Measurements from ENCODE around the gene GALNT4.
A peak's percentile ranks its signal among the peaks of the same experiment; 100 is the strongest.

GALNT4 gene

DNA sequence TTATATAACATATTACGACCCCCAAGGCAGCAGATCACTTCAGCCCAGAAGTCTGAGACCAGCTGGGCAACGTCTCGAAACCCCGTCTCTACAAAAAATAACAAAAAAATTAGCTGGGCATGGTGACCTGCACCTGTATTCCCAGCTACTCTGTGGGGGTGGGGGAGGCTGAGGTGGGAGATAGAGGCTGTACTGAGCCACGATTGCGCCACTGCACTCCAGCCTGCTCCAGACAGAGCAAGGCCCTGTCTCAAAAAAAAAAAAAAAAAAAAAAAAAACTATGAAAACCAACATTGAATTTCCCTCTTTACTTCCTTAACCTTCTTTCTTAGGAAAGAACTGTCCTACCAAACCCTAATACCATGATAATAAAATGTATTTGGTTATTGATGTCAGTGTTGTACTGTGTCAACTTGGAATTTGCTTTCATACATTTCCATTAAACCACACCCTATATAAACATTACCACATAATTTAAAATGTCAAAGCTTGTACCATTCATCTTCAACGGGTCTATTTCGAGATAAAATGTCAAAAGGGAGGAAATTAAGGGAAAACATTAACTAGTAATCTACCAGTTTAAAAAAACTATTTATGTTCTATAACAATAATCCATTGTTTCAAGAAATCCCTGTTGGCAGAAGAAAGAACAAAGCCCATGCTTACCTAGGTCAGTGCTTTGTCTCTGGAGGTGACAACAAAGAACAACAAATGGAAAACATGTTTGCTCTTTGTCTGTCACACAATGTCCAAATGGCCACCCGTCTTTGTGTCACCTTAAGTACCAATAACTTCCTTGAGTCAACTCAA, 17.4 kb downstream of the GALNT4 start:
- no peak for TF ChIP-seq TAF1 (IDR thresholded peaks at IDR 0.05; ENCODE audit: borderline replicate concordance, low read depth, low read length)
- TF ChIP-seq POLR2A (IDR thresholded peaks at IDR 0.05; ENCODE audit: low read depth, low read length), result no peak
- no peak for TF ChIP-seq POLR2AphosphoS5 (IDR thresholded peaks at IDR 0.05; ENCODE audit: low read depth, low read length)
- FAIRE-seq (no peak), DNase-seq (ENCODE audit: insufficient read length) (no peak)

DNA sequence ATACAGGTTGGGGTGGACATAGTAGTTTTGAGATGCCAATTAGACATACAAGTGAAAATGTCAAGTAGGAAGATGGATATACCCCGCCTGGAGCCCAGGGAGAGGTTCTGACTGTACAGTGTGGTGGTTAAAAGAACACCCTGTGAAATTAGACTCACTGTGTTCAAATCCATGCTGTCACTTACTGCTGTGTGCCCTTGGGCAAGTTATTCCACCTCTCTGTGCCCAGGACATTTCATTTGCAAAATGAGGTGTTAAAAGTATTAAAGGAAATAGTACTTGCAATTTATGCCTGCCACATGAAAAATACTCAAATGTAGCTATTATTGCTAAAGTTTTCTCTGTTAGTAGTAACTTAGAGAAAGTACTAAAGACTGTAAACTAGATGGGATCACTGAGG, 18.5 kb downstream of the GALNT4 start:
- no peak for TF ChIP-seq POLR2A (IDR thresholded peaks at IDR 0.05; ENCODE audit: low read depth, low read length)
- TF ChIP-seq TAF1 (IDR thresholded peaks at IDR 0.05; ENCODE audit: borderline replicate concordance, low read depth, low read length), result no peak
- no peak for TF ChIP-seq POLR2AphosphoS5 (IDR thresholded peaks at IDR 0.05; ENCODE audit: low read depth, low read length)
- FAIRE-seq (no peak), DNase-seq (ENCODE audit: insufficient read length) (no peak)

DNA sequence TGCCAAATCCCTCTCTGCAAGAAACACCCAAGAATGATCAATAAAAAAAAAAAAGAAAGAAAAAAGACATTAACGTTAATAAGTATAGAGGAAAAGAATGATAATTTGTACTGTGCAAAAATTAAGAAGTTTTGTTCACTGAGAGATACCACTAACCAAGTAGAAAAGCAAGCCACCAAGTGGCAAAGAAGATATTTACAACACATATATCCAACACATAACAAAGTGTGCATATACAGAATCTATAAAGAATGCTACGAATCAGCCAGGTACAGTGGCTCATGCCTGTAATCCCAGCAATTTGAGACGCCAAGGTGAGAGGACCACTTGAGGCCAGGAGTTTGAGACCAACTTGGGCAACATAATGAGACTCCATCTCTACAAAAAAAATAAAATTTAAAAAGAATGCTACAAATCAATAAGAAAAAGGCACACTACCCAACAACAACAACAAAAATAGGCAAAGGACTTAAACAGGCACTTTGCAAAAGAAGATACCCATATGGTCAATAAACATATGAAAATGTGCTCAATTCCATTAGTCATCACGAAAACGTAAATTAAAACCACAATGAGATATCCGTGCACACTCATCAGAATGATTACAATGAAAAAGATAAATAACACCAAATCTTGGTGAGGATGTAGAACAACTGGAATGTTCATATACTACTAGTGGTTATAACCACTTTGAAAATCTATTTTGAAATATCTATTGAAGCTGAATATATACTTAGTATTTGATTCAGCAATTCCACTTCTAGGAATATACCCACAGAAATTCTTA, 19.8 kb downstream of the GALNT4 start:
- no peak for DNase-seq (ENCODE audit: insufficient read length)
- TF ChIP-seq POLR2A (IDR thresholded peaks at IDR 0.05; ENCODE audit: low read depth, low read length) (no peak), POLR2AphosphoS5 (IDR thresholded peaks at IDR 0.05; ENCODE audit: low read depth, low read length) (no peak)
- no peak for FAIRE-seq

DNA sequence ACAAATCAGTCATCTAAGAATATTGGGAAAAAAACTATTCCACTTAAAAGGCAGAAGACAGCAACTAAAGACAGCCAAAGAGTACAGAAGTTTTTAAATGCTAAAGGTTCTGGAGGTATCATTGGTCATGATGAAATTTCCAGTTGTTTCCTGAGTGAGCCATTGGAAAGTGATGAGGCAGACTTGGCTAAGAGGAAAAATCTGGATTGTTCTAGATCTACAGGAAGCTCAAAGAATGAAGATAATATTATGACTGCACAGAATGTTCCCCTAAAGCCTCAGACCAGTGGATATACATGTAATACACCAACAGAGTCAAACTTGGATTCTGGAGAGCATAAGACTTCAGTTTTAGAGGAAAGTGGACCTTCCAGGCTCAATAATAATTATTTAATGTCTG, 22.8 kb downstream of the GALNT4 start:
- DNase-seq (ENCODE audit: insufficient read length) (no peak), FAIRE-seq (no peak)
- no peak for TF ChIP-seq POLR2A (IDR thresholded peaks at IDR 0.05; ENCODE audit: low read depth, low read length)
- no peak for TF ChIP-seq TAF1 (IDR thresholded peaks at IDR 0.05; ENCODE audit: borderline replicate concordance, low read depth, low read length)
- no peak for TF ChIP-seq POLR2AphosphoS5 (IDR thresholded peaks at IDR 0.05; ENCODE audit: low read depth, low read length)

DNA sequence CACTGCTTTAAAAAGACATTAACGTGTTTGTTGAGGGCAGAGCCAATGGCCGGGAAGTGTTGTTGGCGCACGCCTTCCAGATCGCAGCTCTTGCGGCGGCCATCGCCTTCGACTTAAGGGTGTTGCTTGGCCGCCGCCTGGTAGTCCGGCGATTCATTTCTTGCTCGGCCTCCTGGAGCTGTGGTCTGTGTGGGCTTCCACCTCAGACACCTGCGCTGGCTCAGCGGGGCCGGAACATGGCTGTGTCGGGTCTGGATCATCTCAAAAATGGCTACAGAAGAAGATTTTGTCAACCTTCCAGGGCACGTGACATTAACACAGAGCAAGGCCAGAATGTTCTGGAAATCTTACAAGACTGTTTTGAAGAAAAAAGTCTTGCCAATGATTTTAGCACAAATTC, 24.7 kb downstream of the GALNT4 start:
- no peak for TF ChIP-seq TAF1 (IDR thresholded peaks at IDR 0.05; ENCODE audit: borderline replicate concordance, low read depth, low read length)
- TF ChIP-seq POLR2A (IDR thresholded peaks at IDR 0.05; ENCODE audit: low read depth, low read length), result no peak
- TF ChIP-seq POLR2AphosphoS5 (IDR thresholded peaks at IDR 0.05; ENCODE audit: low read depth, low read length), result no peak
- no peak for FAIRE-seq
- no peak for DNase-seq (ENCODE audit: insufficient read length)

DNA sequence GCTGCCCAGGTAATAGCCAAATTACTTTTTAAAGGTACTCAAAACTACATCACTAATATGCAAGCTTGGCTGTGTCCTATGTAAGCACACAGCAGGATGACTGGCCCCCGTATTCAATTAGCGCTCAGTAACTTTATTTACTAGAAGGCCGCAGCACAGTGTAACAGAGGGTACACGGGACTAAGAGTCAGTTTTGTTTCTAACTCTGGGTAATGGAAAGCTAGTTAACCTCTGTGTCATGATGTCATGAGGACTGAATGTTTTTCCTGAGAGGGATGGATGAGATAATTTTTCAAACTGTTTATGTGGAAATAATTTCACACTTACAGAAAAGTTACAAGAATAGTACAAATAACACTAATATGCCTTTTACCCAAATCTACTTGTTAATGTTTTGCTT, 27.1 kb downstream of the GALNT4 start:
- FAIRE-seq (no peak), DNase-seq (ENCODE audit: insufficient read length) (no peak)
- TF ChIP-seq POLR2AphosphoS5 (IDR thresholded peaks at IDR 0.05; ENCODE audit: low read depth, low read length) (no peak), TAF1 (IDR thresholded peaks at IDR 0.05; ENCODE audit: borderline replicate concordance, low read depth, low read length) (no peak), POLR2A (IDR thresholded peaks at IDR 0.05; ENCODE audit: low read depth, low read length) (no peak)

DNA sequence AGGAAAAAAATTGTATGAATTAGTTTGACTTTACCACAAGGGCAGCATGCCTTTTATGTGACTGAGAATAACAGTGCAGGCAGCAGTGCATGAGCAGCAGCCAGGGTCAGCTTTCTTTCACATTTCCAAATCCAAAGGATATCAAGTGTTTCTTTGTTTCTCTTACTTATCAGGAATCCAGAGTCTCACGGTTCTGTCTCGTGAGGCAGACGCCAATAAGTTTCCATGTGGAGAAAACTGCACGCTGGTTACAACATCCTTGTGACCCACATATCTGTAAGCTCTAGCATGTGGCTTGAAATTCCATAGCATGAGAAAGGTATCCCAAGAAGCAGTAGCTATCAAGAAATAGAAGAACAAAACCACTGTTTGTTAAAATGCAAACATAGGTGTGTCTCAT, 27.6 kb downstream of the GALNT4 start:
- TF ChIP-seq POLR2A (IDR thresholded peaks at IDR 0.05; ENCODE audit: low read depth, low read length), result no peak
- no peak for TF ChIP-seq POLR2AphosphoS5 (IDR thresholded peaks at IDR 0.05; ENCODE audit: low read depth, low read length)
- no peak for TF ChIP-seq TAF1 (IDR thresholded peaks at IDR 0.05; ENCODE audit: borderline replicate concordance, low read depth, low read length)
- no peak for FAIRE-seq
- DNase-seq (ENCODE audit: insufficient read length), result no peak

DNA sequence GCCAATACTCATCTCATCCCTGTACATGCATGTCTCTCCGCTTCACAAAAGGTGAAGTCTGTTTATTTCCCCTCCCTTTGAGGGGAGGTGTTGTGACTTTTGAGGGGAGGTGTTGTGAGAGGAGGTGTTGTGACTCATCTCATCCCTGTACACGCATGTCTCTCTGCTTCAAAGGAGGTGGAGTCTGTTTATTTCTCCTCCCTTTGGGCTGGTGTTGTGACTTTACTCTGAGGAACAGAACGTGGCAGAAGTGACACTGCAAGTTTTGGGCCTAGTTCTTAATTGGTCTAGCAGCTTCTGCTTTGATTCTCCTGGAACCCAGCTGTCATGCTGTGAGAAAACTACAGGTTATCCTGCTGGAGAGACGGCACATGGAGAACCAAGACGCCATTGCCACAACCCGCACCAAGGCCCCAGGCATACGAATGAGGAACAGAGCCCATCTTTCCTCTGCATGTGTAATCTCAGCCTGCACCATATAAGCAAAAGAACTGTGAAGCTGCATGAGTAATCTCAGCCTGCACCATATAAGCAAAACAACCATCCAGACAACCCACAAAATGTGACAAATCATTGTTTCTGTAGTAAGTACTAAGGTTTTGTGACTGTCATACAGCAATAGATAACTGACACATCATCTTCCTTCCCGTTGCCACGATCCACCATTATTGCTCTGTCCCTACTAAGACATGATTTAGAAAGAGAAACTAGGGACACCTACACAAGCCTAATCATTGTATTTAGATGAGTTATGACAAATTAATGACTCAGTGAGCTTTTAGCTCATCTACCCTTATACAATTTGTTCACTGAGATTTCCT, 30.0 kb downstream of the GALNT4 start:
- TF ChIP-seq POLR2A (IDR thresholded peaks at IDR 0.05; ENCODE audit: low read depth, low read length) (no peak), POLR2AphosphoS5 (IDR thresholded peaks at IDR 0.05; ENCODE audit: low read depth, low read length) (no peak), TAF1 (IDR thresholded peaks at IDR 0.05; ENCODE audit: borderline replicate concordance, low read depth, low read length) (no peak)
- DNase-seq (ENCODE audit: insufficient read length) (no peak), FAIRE-seq (peak; percentile 36)

DNA sequence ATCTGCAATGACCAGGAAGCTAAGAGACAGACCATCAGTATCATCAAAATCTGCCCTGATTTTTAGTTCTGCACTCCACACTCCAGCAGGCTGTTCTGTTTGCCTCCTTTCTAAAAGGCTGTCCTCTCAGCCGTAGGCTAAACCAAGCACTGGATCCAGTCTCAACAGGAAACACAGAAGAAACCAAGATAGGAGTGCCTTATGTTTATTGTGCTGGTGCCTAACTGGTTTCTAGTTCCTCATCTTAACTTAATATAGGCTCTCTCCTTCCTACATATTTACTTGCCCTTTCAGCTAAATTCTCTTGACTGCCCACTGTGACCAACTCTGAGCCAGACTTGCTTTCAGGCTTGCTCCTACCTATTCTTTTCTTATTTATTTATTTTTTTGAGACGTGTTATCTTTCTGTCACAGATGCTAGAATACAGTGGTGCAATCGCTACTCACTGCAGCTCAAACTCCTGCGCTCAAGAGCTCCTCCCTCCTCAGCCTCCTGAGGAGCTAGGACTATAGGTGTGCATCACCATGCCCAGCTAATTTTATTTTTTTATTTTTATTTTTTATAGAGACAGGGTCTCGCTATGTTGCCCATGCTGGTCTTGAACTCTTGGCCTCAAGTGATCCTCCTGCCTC, 30.8 kb downstream of the GALNT4 start:
- no peak for FAIRE-seq
- TF ChIP-seq POLR2AphosphoS5 (IDR thresholded peaks at IDR 0.05; ENCODE audit: low read depth, low read length) (no peak), TAF1 (IDR thresholded peaks at IDR 0.05; ENCODE audit: borderline replicate concordance, low read depth, low read length) (no peak), POLR2A (IDR thresholded peaks at IDR 0.05; ENCODE audit: low read depth, low read length) (no peak)
- DNase-seq (ENCODE audit: insufficient read length), result no peak

DNA sequence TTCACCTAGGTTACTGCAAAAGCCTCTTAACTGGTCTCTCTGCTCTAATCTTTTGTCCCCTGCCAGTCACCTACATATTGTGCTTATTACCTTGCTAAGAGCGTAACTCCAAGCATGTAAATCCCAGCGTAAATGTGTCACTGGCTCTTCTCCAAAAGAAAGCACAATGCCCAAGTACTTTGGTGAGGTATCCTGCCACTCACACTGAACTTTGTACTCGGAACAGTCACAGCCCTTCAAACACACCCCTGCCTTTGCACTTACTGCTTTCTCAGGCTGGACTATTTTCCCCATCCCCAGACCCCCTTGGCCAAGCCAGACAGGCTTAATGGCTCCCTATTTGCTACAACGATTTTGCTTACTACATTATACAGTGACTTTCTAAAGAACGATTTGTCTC, 31.7 kb downstream of the GALNT4 start:
- FAIRE-seq (no peak), DNase-seq (ENCODE audit: insufficient read length) (no peak)

DNA sequence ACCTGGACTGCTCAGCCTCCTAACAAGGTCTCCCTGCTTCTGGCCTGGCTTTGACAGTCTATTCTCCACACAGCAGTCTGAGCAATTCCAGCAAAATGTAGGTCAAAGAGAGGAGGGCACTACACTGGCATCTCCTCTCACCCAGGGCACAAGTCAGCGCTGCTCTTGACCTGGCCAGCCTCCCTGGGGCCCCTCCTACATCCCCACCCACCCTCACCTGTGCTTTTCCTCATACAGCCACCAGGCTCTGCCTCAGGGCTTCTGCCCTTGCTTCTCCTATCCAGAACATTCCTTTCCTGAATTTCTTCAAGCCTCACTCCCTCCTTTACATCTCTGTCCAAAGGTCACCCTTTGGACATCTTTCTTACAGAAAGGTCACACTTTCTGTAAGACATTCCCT, 33.7 kb downstream of the GALNT4 start:
- no peak for TF ChIP-seq TAF1 (IDR thresholded peaks at IDR 0.05; ENCODE audit: borderline replicate concordance, low read depth, low read length)
- no peak for TF ChIP-seq POLR2AphosphoS5 (IDR thresholded peaks at IDR 0.05; ENCODE audit: low read depth, low read length)
- no peak for TF ChIP-seq POLR2A (IDR thresholded peaks at IDR 0.05; ENCODE audit: low read depth, low read length)
- FAIRE-seq (no peak), DNase-seq (ENCODE audit: insufficient read length) (no peak)

More for the DNA sequence above, 31.7 kb downstream of the GALNT4 start:
- no peak for TF ChIP-seq TAF1 (IDR thresholded peaks at IDR 0.05; ENCODE audit: borderline replicate concordance, low read depth, low read length)
